SK-N-SH (cell line): Measurements from ENCODE around the gene KDM6B.

Experiments used
- EP300 ChIP-seq, 2 experiments: IDR thresholded peaks; 2 replicates each; pipeline versions ENCODE4 v1.4.0 to v1.6.1; 2012; ENCODE audit warnings: borderline replicate concordance in 1 of 2, low read depth in 1 of 2, low read length in 1 of 2
- POLR2AphosphoS5 ChIP-seq: IDR thresholded peaks from 2 replicates; pipeline ENCODE4 v1.6.1; 2012; ENCODE audit warnings: low read depth, low read length
- TF ChIP-seq, protein P1 (sequence below): fragments of 200-600 bp; sonication (generic); IDR thresholded peaks from 2 replicates; pipeline ENCODE4 v1.6.1; 2017; ENCODE audit warnings: antibody characterized with exemption, mild to moderate bottlenecking, moderate library complexity

DNA sequence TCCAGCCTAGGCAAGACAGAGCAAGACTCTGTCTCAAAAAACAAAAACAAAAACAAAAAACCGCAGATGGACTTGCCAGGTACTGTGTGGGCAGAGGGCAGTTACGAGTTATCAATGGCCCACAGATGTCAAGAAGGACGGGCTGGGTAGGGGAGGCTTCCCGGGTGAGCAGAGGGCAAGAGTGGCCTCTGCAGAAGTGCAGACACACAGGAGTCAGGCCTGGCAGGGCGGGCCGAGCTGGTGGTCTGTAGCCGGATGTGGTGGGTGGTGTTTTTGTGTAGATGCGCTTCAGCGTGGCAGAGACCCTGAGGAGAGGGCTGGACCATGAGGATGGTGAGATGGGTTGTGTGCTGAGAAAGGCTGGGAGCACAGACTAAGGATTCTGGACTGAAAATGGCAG, 44.9 kb upstream of the KDM6B start:
- TF ChIP-seq EP300 (IDR thresholded peaks at IDR 0.05; ENCODE audit: borderline replicate concordance in 1 of 2, low read depth in 1 of 2, low read length in 1 of 2) (no peak), POLR2AphosphoS5 (no peak)
- TF ChIP-seq, protein P1, sequence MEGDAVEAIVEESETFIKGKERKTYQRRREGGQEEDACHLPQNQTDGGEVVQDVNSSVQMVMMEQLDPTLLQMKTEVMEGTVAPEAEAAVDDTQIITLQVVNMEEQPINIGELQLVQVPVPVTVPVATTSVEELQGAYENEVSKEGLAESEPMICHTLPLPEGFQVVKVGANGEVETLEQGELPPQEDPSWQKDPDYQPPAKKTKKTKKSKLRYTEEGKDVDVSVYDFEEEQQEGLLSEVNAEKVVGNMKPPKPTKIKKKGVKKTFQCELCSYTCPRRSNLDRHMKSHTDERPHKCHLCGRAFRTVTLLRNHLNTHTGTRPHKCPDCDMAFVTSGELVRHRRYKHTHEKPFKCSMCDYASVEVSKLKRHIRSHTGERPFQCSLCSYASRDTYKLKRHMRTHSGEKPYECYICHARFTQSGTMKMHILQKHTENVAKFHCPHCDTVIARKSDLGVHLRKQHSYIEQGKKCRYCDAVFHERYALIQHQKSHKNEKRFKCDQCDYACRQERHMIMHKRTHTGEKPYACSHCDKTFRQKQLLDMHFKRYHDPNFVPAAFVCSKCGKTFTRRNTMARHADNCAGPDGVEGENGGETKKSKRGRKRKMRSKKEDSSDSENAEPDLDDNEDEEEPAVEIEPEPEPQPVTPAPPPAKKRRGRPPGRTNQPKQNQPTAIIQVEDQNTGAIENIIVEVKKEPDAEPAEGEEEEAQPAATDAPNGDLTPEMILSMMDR: no peak
